ENCODE results near the gene BLNK.
"Not testable (repeated sequence)": the region's sequence is repeated elsewhere in the genome, so short reads cannot be mapped to it uniquely, and the experiment has no call there.

Gene BLNK

GRCh38 chr10:96271016-96271815 lies at the start of gene BLNK:
Gene BLNK, minus strand, starts transcription at chr10:96271569. Its CDS starts 171 bp downstream, at chr10:96271398.
- DNase-seq (ENCODE audit: low read depth in 2 of 2) = no peak

- DNase-seq (ENCODE audit: low read depth in 2 of 2) = no peak
Observed at GRCh38 chr10:96319754-96320474, 48.5 kb upstream of the BLNK start.

GRCh38 chr10:96317067-96317833 lies 45.9 kb upstream of the BLNK start:
- no peak for DNase-seq (ENCODE audit: low read depth in 2 of 2)

GRCh38 chr10:96313344-96313743 lies 42.0 kb upstream of the BLNK start:
- DNase-seq (ENCODE audit: low read depth in 2 of 2) = no peak

- DNase-seq (ENCODE audit: low read depth in 2 of 2) = no peak
Observed at GRCh38 chr10:96311180-96311715, 39.9 kb upstream of the BLNK start.

- no peak for DNase-seq (ENCODE audit: low read depth in 2 of 2)
Observed at GRCh38 chr10:96310321-96310669, 38.9 kb upstream of the BLNK start.

- no peak for DNase-seq (ENCODE audit: low read depth in 2 of 2)
Observed at GRCh38 chr10:96309628-96310320, 38.4 kb upstream of the BLNK start.

- not testable (repeated sequence) for DNase-seq (ENCODE audit: low read depth in 2 of 2)
Observed at GRCh38 chr10:96308854-96309253, 37.5 kb upstream of the BLNK start.

- DNase-seq (ENCODE audit: low read depth in 2 of 2) = no peak
Observed at GRCh38 chr10:96306516-96306915, 35.1 kb upstream of the BLNK start.

GRCh38 chr10:96305019-96305418 lies 33.6 kb upstream of the BLNK start:
- DNase-seq (ENCODE audit: low read depth in 2 of 2) = no peak

GRCh38 chr10:96304230-96304629 lies 32.9 kb upstream of the BLNK start, which contains the start of gene DNTT:
Gene DNTT, plus strand, starts transcription at chr10:96304434. Its CDS starts 64 bp downstream, at chr10:96304498.
- no peak for DNase-seq (ENCODE audit: low read depth in 2 of 2)

GRCh38 chr10:96301616-96302015 lies 30.2 kb upstream of the BLNK start:
- DNase-seq (ENCODE audit: low read depth in 2 of 2) = no peak

GRCh38 chr10:96299383-96299782 lies 28.0 kb upstream of the BLNK start:
- no peak for DNase-seq (ENCODE audit: low read depth in 2 of 2)

GRCh38 chr10:96298362-96298761 lies 27.0 kb upstream of the BLNK start:
- no peak for DNase-seq (ENCODE audit: low read depth in 2 of 2)

- no peak for DNase-seq (ENCODE audit: low read depth in 2 of 2)
Observed at GRCh38 chr10:96297486-96297885, 26.1 kb upstream of the BLNK start.

GRCh38 chr10:96295475-96295874 lies 24.1 kb upstream of the BLNK start:
- DNase-seq (ENCODE audit: low read depth in 2 of 2) = no peak

- DNase-seq (ENCODE audit: low read depth in 2 of 2) = no peak
Observed at GRCh38 chr10:96292971-96293920, 21.9 kb upstream of the BLNK start.

GRCh38 chr10:96290368-96291133 lies 19.2 kb upstream of the BLNK start:
- no peak for DNase-seq (ENCODE audit: low read depth in 2 of 2)

- no peak for DNase-seq (ENCODE audit: low read depth in 2 of 2)
Observed at GRCh38 chr10:96289218-96289910, 18.0 kb upstream of the BLNK start.
